Nucleus accumbens (tissue), 56 donors: ENCODE measurements around the gene VPS13C.

ENCODE experiments used
- DNase-seq, 56 donors: peaks; one replicate each; lab custom pipeline; 2025; lab: John Stamatoyannopoulos, UW

Gene VPS13C

GRCh38 chr15:61828008-61828407, 232.2 kb downstream of the VPS13C start:
- DNase-seq = no peak

GRCh38 chr15:61827131-61827530, 233.1 kb downstream of the VPS13C start:
- DNase-seq = no peak

GRCh38 chr15:61824291-61824690, 236.0 kb downstream of the VPS13C start:
- no peak for DNase-seq

- DNase-seq = no peak
These were observed 237.7 kb downstream of the VPS13C start for GRCh38 chr15:61822511-61822910.

- no peak for DNase-seq
These were observed 239.3 kb downstream of the VPS13C start for GRCh38 chr15:61820951-61821350.

GRCh38 chr15:61820212-61820611, 240.0 kb downstream of the VPS13C start:
- DNase-seq = no peak

- no peak for DNase-seq
These were observed 240.9 kb downstream of the VPS13C start for GRCh38 chr15:61819386-61819785.

- DNase-seq = no peak
These were observed 241.4 kb downstream of the VPS13C start for GRCh38 chr15:61818801-61819200.

GRCh38 chr15:61816856-61817255, 243.4 kb downstream of the VPS13C start:
- DNase-seq = no peak

- DNase-seq = no peak
These were observed 244.7 kb downstream of the VPS13C start for GRCh38 chr15:61815356-61816083.

GRCh38 chr15:61812476-61812875, 247.8 kb downstream of the VPS13C start:
- no peak for DNase-seq

- DNase-seq = no peak
These were observed 248.3 kb downstream of the VPS13C start for GRCh38 chr15:61811952-61812351.

GRCh38 chr15:61809216-61809615, 251.0 kb downstream of the VPS13C start:
- DNase-seq = no peak

- no peak for DNase-seq
These were observed 252.8 kb downstream of the VPS13C start for GRCh38 chr15:61807281-61807929.
